NCI-H2081 treated with DMSO at 0.1 percent for 48 hours (cell line): ENCODE measurements around the gene PRSS57.

Source experiments
- DNase-seq: peaks from one replicate; lab custom pipeline; 2025; lab: John Stamatoyannopoulos, UW

PRSS57 gene

GRCh38 chr19:638906-639252, 56.4 kb downstream of the PRSS57 start:
- DNase-seq = no peak
